Thoracic aorta (tissue), 2 donors: ENCODE data around the gene KCNJ14. TPM values are rescaled to one million over a fixed set of nuclear protein-coding genes. Genes with fewer than 3 reads are reported as not detected.

Source experiments
- ATAC-seq: fragments of 150-250 bp; one replicate; pipeline ENCODE4 v1.8.0; 2017; ENCODE audit warnings: low read depth; ENCODE audit not compliant: insufficient number of reproducible peaks, low FRiP score
- DNase-seq: peaks from one replicate; pipeline ENCODE4 v3.0.0-alpha.2; 2020; ENCODE audit warnings: low spot score
- H3K27ac ChIP-seq, 2 donors: fragments of 200-600 bp; sonication (generic); 1 replicate in 1 of 2; 2 replicates in 1 of 2; pipeline ENCODE4 v1.5.1; 2016; ENCODE audit warnings: mild to moderate bottlenecking in 2 of 2, moderate library complexity in 2 of 2
- H3K27me3 ChIP-seq: fragments of 200-600 bp; sonication (generic); replicated peaks from 2 replicates; pipeline ENCODE4 v1.6.0; 2016; ENCODE audit warnings: mild to moderate bottlenecking; ENCODE audit not compliant: insufficient read depth
- H3K36me3 ChIP-seq: fragments of 200-600 bp; sonication (generic); one replicate; pipeline ENCODE4 v1.5.1; 2016
- H3K4me1 ChIP-seq, 2 donors: fragments of 200-600 bp; sonication (generic); 1 replicate in 1 of 2; 2 replicates in 1 of 2; pipeline versions ENCODE4 v1.5.1 to v1.6.0; 2016; ENCODE audit warnings: low read depth in 2 of 2, mild to moderate bottlenecking in 1 of 2; ENCODE audit not compliant: control insufficient read depth in 1 of 2
- H3K4me3 ChIP-seq: fragments of 200-600 bp; sonication (generic); 2 replicates; pipeline ENCODE4 v1.5.1; 2016; ENCODE audit warnings: mild to moderate bottlenecking
- H3K9me3 ChIP-seq: fragments of 200-600 bp; sonication (generic); 2 replicates; pipeline ENCODE4 v1.5.1; 2016
- CTCF ChIP-seq: fragments of 200-600 bp; sonication (generic); IDR thresholded peaks from one replicate; pipeline ENCODE4 v1.5.1; 2019; ENCODE audit warnings: antibody characterized with exemption
- total RNA-seq, 2 donors: library from RNA; depleted of rRNA; stranded (reverse); fragments of >200 nt; gene quantifications; one replicate each; pipeline versions ENCODE4 v1.1.0 to v1.2.3, GENCODE V29; 2016

Gene KCNJ14
- total RNA-seq, 2 donors from 2014 or later = 0.27 to 1.2 TPM

- TF ChIP-seq CTCF = no peak
- no peaks in the 10 kb centered on the region for H3K36me3 ChIP-seq
Measured at GRCh38 chr19:48417421-48417820, 38.0 kb upstream of the KCNJ14 start.

GRCh38 chr19:48418317-48419064, 36.9 kb upstream of the KCNJ14 start:
- H3K27ac ChIP-seq = no peak overlapping the region
- H3K36me3 ChIP-seq = no peaks in the 10 kb centered on the region
- H3K4me3 ChIP-seq = no peak overlapping the region
- DNase-seq = no peak
- peaks cover 0 to 6% of the 10 kb centered on the region in 2 donors for H3K4me1 ChIP-seq
- no peaks in the 10 kb centered on the region for H3K9me3 ChIP-seq
- no peak for TF ChIP-seq CTCF
- ATAC-seq = no peak
- peaks cover 4% of the 10 kb centered on the region for H3K27me3 ChIP-seq

More at GRCh38 chr19:48417421-48417820, 38.0 kb upstream of the KCNJ14 start:
- H3K9me3 ChIP-seq = no peaks in the 10 kb centered on the region
- no peak overlapping the region for H3K4me3 ChIP-seq
- peaks cover 4% of the 10 kb centered on the region for H3K27me3 ChIP-seq
- H3K27ac ChIP-seq = no peak overlapping the region
- H3K4me1 ChIP-seq = peaks cover 0 to 6% of the 10 kb centered on the region in 2 donors
- no peak for DNase-seq
- no peak for ATAC-seq

GRCh38 chr19:48419158-48419920, 36.0 kb upstream of the KCNJ14 start:
- Histone ChIP-seq H3K27me3 (peaks cover 4% of the 10 kb centered on the region), H3K9me3 (no peaks in the 10 kb centered on the region), H3K27ac (no peak overlapping the region), H3K4me1 (peaks cover 0 to 6% of the 10 kb centered on the region in 2 donors), H3K36me3 (no peaks in the 10 kb centered on the region), H3K4me3 (peak overlapping the region; percentile 45)
- DNase-seq (no peak), ATAC-seq (no peak)
- TF ChIP-seq CTCF = no peak

- Histone ChIP-seq H3K4me3 (no peak overlapping the region), H3K27me3 (no peaks in the 10 kb centered on the region), H3K4me1 (no peaks in the 10 kb centered on the region), H3K27ac (no peak overlapping the region), H3K9me3 (no peaks in the 10 kb centered on the region), H3K36me3 (no peaks in the 10 kb centered on the region)
- ATAC-seq = no peak
- TF ChIP-seq CTCF = no peak
- DNase-seq = no peak
Measured at GRCh38 chr19:48421548-48421947, 33.8 kb upstream of the KCNJ14 start.

- Histone ChIP-seq H3K4me3 (peak overlapping the region; percentile 35), H3K27me3 (no peaks in the 10 kb centered on the region), H3K27ac (no peak overlapping the region), H3K9me3 (no peaks in the 10 kb centered on the region), H3K4me1 (no peaks in the 10 kb centered on the region), H3K36me3 (no peaks in the 10 kb centered on the region)
- ATAC-seq (no peak), DNase-seq (no peak)
- no peak for TF ChIP-seq CTCF
Measured at GRCh38 chr19:48424694-48425219, 30.6 kb upstream of the KCNJ14 start.
